Colon (tissue), 2 donors: ENCODE measurements around the gene CXXC5.
"Not testable (repeated sequence)": the region's sequence is repeated elsewhere in the genome, so short reads cannot be mapped to it uniquely, and the experiment has no call there.

Experiments used
- FAIRE-seq: peaks from 2 replicates; lab custom pipeline; 2012; peaks lifted over from hg19 to GRCh38; lab: Jason Lieb, UNC
- donor health status: control.
- donor health status: control.

Gene CXXC5

DNA sequence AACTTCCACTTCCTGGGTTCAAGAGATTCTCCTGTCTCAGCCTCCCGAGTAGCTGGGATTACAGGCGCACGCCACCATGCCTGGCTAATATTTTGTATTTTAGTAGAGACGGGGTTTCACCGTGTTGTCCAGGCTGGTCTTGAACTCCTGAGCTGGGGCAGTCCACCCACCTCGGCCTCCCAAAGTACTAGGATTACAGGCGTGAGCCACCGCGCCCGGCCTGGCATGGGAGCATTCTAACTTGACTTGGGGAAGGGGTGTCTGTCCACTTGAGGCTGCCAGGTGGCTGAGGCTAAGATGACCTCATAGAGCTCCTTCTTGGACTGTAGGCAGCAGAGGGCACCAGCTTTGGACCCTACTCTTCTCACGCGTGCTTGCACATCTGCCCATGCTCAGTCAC lies 65.7 kb downstream of the CXXC5 start:
- FAIRE-seq, result not testable (repeated sequence)

DNA sequence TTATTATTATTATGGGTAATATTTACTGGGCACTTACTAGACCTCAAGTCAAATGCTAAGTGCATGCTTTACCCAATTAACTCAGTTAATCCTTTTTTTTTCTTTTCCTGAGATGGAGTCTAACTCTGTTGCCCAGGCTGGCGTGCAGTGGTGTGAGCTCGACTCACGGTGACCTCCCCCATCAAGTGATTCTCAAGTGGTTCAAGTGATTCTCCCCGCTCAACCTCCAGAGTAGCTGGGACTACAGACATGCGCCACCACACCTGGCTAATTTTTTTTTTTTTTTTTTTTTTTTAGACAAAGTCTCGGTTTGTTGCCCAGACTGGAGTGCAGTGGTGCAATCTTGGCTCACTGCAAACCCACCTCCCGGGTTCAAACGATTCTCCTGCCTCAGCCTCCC lies 69.1 kb downstream of the CXXC5 start:
- no peak for FAIRE-seq

DNA sequence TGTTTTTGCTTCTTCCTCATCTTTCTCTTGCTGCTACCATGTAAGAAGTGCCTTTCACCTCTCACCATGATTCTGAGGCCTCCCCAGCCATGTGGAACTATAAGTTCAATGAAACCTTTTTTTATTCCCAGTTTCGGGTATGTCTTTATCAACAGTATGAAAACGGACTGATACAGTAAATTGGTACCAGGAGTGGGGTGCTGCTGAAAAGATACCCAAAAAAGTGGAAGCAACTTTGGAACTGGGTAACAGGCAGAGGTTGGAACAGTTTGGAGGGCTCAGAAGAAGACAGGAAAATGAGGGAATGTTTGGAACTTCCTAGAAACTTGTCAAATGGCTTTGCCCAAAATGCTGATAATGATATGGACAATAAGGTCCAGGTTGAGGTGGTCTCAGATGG lies 70.3 kb downstream of the CXXC5 start:
- not testable (repeated sequence) for FAIRE-seq

DNA sequence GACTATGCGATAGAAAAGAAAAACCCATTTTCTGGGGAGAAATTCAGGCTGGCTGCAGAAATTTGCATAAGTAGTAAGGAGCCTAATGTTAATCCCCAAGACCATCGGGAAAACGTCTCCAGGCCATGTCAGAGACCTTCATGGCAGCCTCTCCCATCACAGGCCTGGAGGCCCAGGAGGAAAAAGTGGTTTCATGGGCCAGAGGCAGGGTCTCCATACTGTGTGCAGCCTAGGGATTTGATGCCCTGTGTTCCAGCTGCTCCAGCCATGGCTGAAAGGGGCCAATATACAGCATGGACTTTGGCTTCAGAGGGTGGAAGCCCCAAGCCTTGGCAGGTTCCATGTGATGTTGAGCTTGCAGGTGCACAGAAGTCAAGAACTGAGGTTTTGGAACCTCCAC lies 71.8 kb downstream of the CXXC5 start:
- FAIRE-seq, result not testable (repeated sequence)

DNA sequence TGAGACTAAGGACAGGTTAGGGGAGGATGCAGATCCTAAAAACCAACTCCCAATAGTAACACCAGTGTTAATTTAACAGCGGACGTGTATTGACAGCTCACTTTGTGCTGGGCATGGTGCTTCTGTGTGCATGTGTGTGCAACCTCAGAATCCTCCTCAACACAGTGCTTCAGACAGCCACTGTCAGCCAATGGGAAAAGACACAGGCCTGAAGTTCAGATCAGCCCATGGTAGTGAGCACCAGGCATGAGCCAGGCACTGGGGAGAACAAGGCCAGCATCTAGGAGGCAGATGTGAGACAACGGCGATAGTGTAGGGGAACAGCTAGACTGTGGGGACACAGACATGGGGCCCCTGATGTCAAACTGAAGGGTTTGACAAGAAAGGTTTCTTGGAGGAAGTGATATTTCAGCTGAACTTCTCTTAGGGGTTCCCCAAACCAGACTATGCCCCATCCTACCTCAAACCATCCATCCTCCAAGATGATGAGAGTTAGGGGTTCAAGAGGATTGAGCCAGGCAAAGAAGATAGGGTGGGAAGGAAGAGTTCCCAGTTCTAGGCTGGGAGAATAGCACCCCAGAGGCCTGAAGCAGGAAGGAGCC lies 75.9 kb downstream of the CXXC5 start:
- FAIRE-seq, result no peak

DNA sequence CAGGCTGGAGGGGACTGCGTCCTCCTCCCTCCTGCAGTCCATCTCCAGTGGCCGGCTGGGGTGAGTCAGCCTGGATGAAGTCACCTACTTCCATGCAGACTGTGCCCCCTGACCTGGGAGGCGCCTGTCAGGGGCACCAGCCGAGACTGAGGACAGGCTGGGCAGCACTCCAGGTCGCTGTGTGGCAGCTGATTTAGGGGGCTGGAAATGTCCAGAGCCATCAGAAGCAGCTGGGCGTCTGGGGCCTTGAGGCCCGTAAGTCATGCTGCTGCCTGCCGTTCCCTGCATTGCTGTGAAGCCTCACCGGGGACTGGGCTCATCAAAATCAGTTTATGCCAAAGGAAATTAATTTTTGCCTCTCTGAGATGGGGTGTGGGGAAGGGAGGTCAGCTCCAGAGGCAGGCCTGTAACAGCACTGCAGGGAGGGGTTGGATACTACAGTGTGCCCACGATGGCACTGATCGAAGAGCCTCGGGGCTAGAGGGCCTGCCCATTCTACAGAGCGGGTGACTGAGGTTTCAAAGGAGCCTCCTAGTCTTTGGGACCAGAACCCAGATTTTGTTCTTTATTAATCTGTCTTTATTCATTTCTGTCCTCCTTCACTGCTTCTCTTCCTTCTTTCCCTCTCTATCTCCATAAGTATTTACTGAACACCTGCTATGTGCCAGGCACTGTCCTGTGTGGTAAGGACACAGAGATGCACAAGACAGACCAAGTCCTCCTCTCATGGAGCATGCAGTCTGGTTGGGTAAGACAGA lies 77.1 kb downstream of the CXXC5 start:
- FAIRE-seq, result no peak

DNA sequence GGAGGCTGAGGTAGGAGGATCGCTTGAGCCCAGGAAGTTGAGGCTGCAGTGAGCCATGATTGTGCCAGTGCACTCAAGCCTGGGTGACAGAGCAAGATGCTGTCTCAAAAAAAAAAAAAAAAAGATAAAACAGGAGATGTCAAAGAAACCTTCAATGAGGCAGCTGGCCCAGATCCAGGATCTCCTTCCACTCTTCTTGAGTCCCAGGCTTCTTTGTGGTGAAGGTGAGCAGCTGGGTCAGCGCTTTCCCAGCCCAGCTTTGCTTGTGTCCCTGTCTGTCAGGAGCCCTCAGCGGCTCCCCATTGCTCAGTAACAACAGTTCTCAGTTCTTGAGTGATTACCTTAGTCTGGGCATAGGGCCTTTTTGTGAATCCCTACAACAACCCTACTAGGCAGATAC lies 78.1 kb downstream of the CXXC5 start:
- FAIRE-seq, result no peak

DNA sequence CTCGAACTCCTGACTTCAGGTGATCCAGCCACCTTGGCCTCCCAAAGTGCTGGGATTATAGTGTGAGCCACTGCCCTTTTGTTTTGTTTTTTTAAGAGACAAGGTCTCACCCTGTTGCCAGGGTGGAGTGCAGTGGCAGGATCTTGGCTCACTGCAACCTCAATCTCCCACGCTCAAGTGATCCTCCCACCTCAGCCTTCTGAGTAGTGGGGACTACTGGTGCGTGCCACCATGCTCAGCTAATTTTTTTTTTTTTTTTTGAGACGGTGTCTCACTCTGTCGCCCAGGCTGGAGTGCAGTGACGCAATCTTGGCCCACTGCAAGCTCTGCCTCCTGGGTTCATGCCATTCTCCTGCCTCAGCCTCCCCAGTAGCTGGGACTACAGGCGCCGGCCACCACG lies 79.5 kb downstream of the CXXC5 start:
- not testable (repeated sequence) for FAIRE-seq

DNA sequence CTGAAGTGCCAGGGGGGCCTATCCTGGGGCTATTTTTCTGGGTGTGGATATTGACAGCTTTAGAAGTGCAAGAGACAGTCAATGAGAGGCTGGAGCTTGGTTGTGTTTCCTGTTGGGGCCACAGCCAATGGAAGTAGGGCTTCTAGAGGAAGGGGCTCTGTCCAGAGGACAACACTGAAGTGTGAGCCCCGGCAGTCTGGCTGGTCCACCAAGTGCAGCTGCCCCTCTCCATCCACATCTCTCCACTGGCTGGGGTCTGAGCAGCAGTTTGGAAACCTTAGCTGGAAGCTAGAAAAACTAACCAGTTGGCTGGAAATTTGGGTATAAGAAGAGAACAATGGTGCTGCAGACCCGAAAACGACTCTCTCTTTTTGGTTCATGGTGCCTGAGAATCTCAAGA lies 83.1 kb downstream of the CXXC5 start:
- FAIRE-seq, result no peak

DNA sequence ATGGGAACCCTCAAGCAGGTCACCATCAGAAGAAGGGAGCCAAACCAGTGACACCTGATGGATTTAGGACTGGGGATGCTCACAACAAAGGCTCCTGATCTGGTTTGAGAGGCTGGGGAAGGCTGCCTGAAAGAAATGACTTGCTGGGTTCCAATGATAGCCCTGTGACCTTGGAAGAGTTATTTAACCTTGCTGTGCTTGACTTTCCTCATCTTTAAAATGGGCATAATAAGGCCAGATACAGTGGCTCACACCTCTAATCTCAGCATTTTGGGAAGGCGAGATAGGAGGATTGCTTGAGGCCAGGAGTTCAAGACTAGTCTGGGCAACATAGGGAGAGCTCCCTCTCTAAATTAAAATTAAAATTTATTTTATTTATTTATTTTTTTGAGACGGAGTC lies 83.9 kb downstream of the CXXC5 start:
- FAIRE-seq, result no peak

DNA sequence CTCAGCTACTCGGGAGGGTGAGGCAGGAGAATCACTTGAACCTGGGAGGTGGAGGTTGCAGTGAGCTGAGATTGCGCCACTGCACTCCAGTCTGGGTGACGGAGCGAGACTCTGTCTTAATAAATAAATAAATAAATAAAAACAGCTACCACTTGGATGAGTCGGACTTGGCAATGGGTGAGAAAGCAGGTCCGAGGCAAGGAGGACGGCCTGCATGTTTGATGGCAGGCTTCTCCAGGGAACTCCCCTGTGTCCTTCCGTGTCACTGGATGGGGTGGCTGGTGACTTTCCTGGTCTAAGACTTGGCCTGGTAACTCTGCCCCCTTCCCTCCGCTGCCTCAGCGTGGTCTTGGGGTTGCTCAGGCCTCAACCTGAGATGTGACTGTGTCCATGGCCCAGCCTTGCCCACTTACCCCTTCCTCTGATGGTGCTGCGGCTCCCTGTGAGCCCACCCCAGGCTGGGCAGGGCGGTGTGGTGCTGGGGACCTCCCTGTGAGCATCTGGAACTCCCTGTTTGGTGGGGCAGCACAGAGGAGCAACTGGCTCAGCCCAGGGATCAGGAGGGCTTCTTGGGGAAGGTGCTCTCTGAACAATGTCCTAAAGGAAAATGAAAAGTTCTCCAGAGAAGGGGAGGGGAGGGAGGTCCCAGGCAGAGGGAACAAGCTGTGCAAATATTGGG lies 85.0 kb downstream of the CXXC5 start:
- FAIRE-seq, result no peak
